GM23338 (cell line): ENCODE data around the gene PAMR1. TPM values are rescaled to one million over a fixed set of nuclear protein-coding genes. Genes with fewer than 3 reads are reported as not detected.

Source experiments
- ATAC-seq: fragments of 200-7000 bp; cut with Tn5 transposase; 3 replicates; pipeline ENCODE4 v1.9.1; 2020
- DNase-seq: peaks from one replicate; pipeline ENCODE4 v3.0.0-alpha.2; 2015; ENCODE audit warnings: low spot score
- H2AFZ ChIP-seq: fragments of 200-600 bp; sonication (generic); 2 replicates; pipeline ENCODE4 v1.8.0; 2016; ENCODE audit warnings: antibody characterized with exemption, mild to moderate bottlenecking, moderate library complexity
- H3F3A ChIP-seq: fragments of 200-600 bp; sonication (generic); replicated peaks from 2 replicates; pipeline ENCODE4 v1.8.0; 2017; ENCODE audit warnings: antibody characterized with exemption, mixed run types, low read depth
- H3K27ac ChIP-seq: fragments of 200-600 bp; sonication (generic); 2 replicates; pipeline ENCODE4 v1.6.1; 2016; ENCODE audit warnings: low read depth
- H3K27me3 ChIP-seq: fragments of 200-600 bp; sonication (generic); 2 replicates; pipeline ENCODE4 v1.8.0; 2016; ENCODE audit warnings: mild to moderate bottlenecking, mixed run types, moderate library complexity; ENCODE audit not compliant: insufficient read depth
- H3K36me3 ChIP-seq: fragments of 200-600 bp; sonication (generic); 2 replicates; pipeline ENCODE4 v1.8.0; 2016; ENCODE audit warnings: mild to moderate bottlenecking; ENCODE audit not compliant: insufficient read depth
- H3K4me1 ChIP-seq: fragments of 200-600 bp; sonication (generic); 2 replicates; pipeline ENCODE4 v1.8.0; 2016; ENCODE audit warnings: mild to moderate bottlenecking, moderate library complexity; ENCODE audit not compliant: insufficient read depth
- H3K4me2 ChIP-seq: fragments of 200-600 bp; sonication (generic); 2 replicates; pipeline ENCODE4 v1.7.1; 2017; ENCODE audit warnings: mixed run types
- H3K4me3 ChIP-seq: fragments of 200-600 bp; sonication (generic); 2 replicates; pipeline ENCODE4 v1.6.1; 2016; ENCODE audit warnings: mixed run types
- H3K79me2 ChIP-seq: fragments of 200-600 bp; sonication (generic); replicated peaks from 2 replicates; pipeline ENCODE4 v1.8.0; 2017; ENCODE audit warnings: mild to moderate bottlenecking; ENCODE audit not compliant: insufficient read depth
- H3K9me2 ChIP-seq: fragments of 200-600 bp; sonication (generic); 2 replicates; pipeline ENCODE4 v1.8.0; 2017; ENCODE audit not compliant: insufficient read depth
- H4K20me1 ChIP-seq: fragments of 200-600 bp; sonication (generic); replicated peaks from 2 replicates; pipeline ENCODE4 v1.8.0; 2017; ENCODE audit warnings: mild to moderate bottlenecking; ENCODE audit not compliant: insufficient read depth
- H3K27ac Mint-ChIP-seq: 2 replicates; pipeline ENCODE4 v1.8.0; 2020; ENCODE audit warnings: inconsistent platforms, mild to moderate bottlenecking, moderate library complexity, mixed read lengths
- H3K27me3 Mint-ChIP-seq: 3 replicates; pipeline ENCODE4 v1.8.0; 2022; ENCODE audit warnings: low read depth, mild to moderate bottlenecking, moderate library complexity, mixed read lengths, inconsistent platforms; ENCODE audit not compliant: insufficient read depth, poor library complexity
- H3K36me3 Mint-ChIP-seq: 3 replicates; pipeline ENCODE4 v1.8.0; 2021; ENCODE audit warnings: low read depth, mild to moderate bottlenecking, inconsistent platforms, moderate library complexity, mixed read lengths
- H3K4me1 Mint-ChIP-seq: 3 replicates; pipeline ENCODE4 v1.8.0; 2020; ENCODE audit warnings: mild to moderate bottlenecking, inconsistent platforms, mixed read lengths
- H3K4me3 Mint-ChIP-seq: 3 replicates; pipeline ENCODE4 v1.8.0; 2021; ENCODE audit warnings: moderate library complexity, mild to moderate bottlenecking, inconsistent platforms, mixed read lengths
- H3K9me3 Mint-ChIP-seq: 3 replicates; pipeline ENCODE4 v1.8.0; 2020; ENCODE audit warnings: moderate library complexity, mild to moderate bottlenecking, inconsistent platforms, mixed read lengths
- CREB1 ChIP-seq: fragments of 250-450 bp; sonication (Bioruptor Pico); IDR thresholded peaks from 2 replicates; pipeline ENCODE4 v1.5.0; 2020; ENCODE audit warnings: low read depth, mild to moderate bottlenecking, moderate library complexity
- CTCF ChIP-seq, 2 experiments: fragments of 200-600 bp in 1 of 2; sonication (generic) in 1 of 2; conservative IDR thresholded peaks; 2 replicates each; pipeline versions ENCODE4 v1.5.1 to v1.6.1; 2016 to 2017; ENCODE audit warnings: antibody characterized with exemption in 2 of 2, low read depth in 2 of 2, mild to moderate bottlenecking in 2 of 2, moderate library complexity in 1 of 2
- ETS1 ChIP-seq: IDR thresholded peaks from 2 replicates; pipeline ENCODE4 v1.6.1; 2016; ENCODE audit warnings: antibody characterized with exemption
- EZH2 ChIP-seq: fragments of 200-600 bp; sonication (generic); IDR thresholded peaks from one replicate; pipeline ENCODE4 v1.8.0; 2017; ENCODE audit warnings: antibody characterized with exemption, mild to moderate bottlenecking, low read depth; ENCODE audit not compliant: unreplicated experiment
- EZH2phosphoT487 ChIP-seq: fragments of 200-600 bp; sonication (generic); IDR thresholded peaks from one replicate; pipeline ENCODE4 v1.8.1; 2018; ENCODE audit warnings: antibody characterized with exemption; ENCODE audit not compliant: unreplicated experiment
- JUNB ChIP-seq: IDR thresholded peaks from one replicate; pipeline ENCODE4 v1.6.1; 2016; ENCODE audit warnings: antibody characterized with exemption; ENCODE audit not compliant: unreplicated experiment
- NANOG ChIP-seq: IDR thresholded peaks from 2 replicates; pipeline ENCODE4 v1.6.1; 2016; ENCODE audit warnings: antibody characterized with exemption, borderline replicate concordance
- POLR2AphosphoS5 ChIP-seq: IDR thresholded peaks from 2 replicates; pipeline ENCODE4 v1.6.1; 2016; ENCODE audit warnings: antibody characterized with exemption, low read depth
- REST ChIP-seq: IDR thresholded peaks from one replicate; pipeline ENCODE4 v1.6.1; 2018; ENCODE audit warnings: antibody characterized with exemption; ENCODE audit not compliant: unreplicated experiment
- STAT1 ChIP-seq: IDR thresholded peaks from one replicate; pipeline ENCODE4 v1.6.1; 2016; ENCODE audit warnings: antibody characterized with exemption; ENCODE audit not compliant: unreplicated experiment
- ZNF114 ChIP-seq: fragments of 250-450 bp; sonication (Bioruptor Pico); IDR thresholded peaks from 2 replicates; pipeline ENCODE4 v1.5.0; 2020; ENCODE audit warnings: mild to moderate bottlenecking, moderate library complexity
- ZNF331 ChIP-seq: fragments of 250-450 bp; sonication (Bioruptor Pico); IDR thresholded peaks from 2 replicates; pipeline ENCODE4 v1.5.0; 2020; ENCODE audit warnings: low read depth, mild to moderate bottlenecking, moderate library complexity
- ZNF462 ChIP-seq: fragments of 250-450 bp; sonication (Bioruptor Pico); IDR thresholded peaks from 2 replicates; pipeline ENCODE4 v1.5.0; 2020; ENCODE audit warnings: mild to moderate bottlenecking, moderate library complexity
- polyA plus RNA-seq: library from polyadenylated mRNA; unstranded; fragments of >200 nt; fragmentation: Nextera tagmentation; extraction: Ambion mirVana; gene quantifications from 2 replicates; pipeline ENCODE4 v1.2.1, GENCODE V29; 2016
- total RNA-seq: library from RNA; depleted of rRNA; stranded (reverse); fragments of >200 nt; shearing (Covaris generic); gene quantifications from 2 replicates; pipeline ENCODE4 v1.2.3, GENCODE V29; 2014

The PAMR1 gene
- total and polyA plus RNA-seq, 2 experiments from 2014 or later: 1.6 to 3.1 TPM

- no peak overlapping the region for H3K4me2 ChIP-seq
- 0 out of 2 replicates have a peak, but pooled peaks cover 3% of the 10 kb centered on the region for H3K36me3 ChIP-seq
- Mint-ChIP-seq H3K9me3 (peaks cover 29% of the 10 kb centered on the region), H3K36me3 (peaks cover 14% of the 10 kb centered on the region), H3K27me3 (peaks cover 3% of the 10 kb centered on the region), H3K4me1 (peaks cover 8% of the 10 kb centered on the region), H3K27ac (no peak overlapping the region), H3K4me3 (no peak overlapping the region)
- H3K27ac ChIP-seq: no peak overlapping the region
- H3K4me1 ChIP-seq: peaks cover 1% of the 10 kb centered on the region; the same call in 1 of the 2 replicates
- H3K27me3 ChIP-seq: no peaks in the 10 kb centered on the region
- no peak overlapping the region for H3K4me3 ChIP-seq
- H3K9me2 ChIP-seq: no peaks in the 10 kb centered on the region
- H3F3A ChIP-seq: no peaks in the 10 kb centered on the region
- no peak for DNase-seq
- H3K79me2 ChIP-seq: no peaks in the 10 kb centered on the region
- TF ChIP-seq CREB1 (CRISPR knock-in tag): no peak
- TF ChIP-seq JUNB: no peak
- TF ChIP-seq REST: no peak
- TF ChIP-seq NANOG: no peak
- TF ChIP-seq STAT1: no peak
- no peak for TF ChIP-seq POLR2AphosphoS5
- TF ChIP-seq ZNF462 (CRISPR knock-in tag): no peak
- no peak for TF ChIP-seq ETS1
- no peak for TF ChIP-seq CTCF (conservative IDR thresholded peaks at IDR 0.05; ENCODE audit: low read depth in 2 of 2)
- no peak for TF ChIP-seq EZH2
- TF ChIP-seq ZNF114 (CRISPR knock-in tag): no peak
- no peak for TF ChIP-seq EZH2phosphoT487
- TF ChIP-seq ZNF331 (CRISPR knock-in tag): no peak
- H2AFZ ChIP-seq: no peak overlapping the region
- H4K20me1 ChIP-seq: no peaks in the 10 kb centered on the region
- no peak for ATAC-seq
Measured at GRCh38 chr11:35483131-35483820, 42.1 kb downstream of the PAMR1 start.
